Measurements from ENCODE around the gene CRYZL1.
"Not testable (repeated sequence)": the region's sequence is repeated elsewhere in the genome, so short reads cannot be mapped to it uniquely, and the experiment has no call there.

Gene CRYZL1

DNA sequence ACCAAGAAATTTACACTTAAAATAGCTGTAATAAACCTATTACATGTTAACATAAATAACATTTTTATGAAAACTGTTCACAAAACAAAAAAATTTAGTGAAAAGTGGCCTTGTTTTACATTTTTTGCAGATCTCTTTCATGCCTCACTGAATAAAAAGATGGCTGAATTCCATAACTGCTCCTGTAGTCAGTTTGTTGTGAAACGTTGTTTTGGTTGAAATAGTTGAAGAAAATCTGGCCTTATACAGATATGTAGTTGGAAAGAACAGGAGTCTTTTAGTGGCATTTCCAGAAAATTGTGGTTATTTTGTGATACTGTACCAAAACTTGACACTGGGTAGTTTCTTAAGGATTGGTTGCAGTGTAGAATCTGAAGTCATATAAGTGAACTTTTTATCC is 18.9 kb upstream of the CRYZL1 start:
- DNase-seq = no peak

DNA sequence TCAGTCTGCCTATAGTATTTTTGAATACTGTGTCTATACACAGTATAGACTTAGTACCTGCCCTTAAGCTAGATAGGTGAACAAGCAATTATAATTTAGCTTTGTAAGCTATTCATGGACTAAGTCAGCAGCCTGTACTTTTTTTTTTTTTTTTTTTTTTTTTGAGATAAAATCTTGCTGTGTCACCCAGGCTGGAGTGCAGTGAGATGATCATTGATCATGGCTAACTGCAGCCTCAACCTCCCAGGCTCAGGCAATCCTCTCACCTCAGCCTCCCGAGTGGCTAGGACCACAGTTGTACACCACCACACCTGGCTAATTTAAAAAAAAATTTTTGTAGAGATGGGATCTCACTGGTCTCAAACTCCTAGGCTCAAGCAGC is 18.0 kb upstream of the CRYZL1 start:
- no peak for DNase-seq

DNA sequence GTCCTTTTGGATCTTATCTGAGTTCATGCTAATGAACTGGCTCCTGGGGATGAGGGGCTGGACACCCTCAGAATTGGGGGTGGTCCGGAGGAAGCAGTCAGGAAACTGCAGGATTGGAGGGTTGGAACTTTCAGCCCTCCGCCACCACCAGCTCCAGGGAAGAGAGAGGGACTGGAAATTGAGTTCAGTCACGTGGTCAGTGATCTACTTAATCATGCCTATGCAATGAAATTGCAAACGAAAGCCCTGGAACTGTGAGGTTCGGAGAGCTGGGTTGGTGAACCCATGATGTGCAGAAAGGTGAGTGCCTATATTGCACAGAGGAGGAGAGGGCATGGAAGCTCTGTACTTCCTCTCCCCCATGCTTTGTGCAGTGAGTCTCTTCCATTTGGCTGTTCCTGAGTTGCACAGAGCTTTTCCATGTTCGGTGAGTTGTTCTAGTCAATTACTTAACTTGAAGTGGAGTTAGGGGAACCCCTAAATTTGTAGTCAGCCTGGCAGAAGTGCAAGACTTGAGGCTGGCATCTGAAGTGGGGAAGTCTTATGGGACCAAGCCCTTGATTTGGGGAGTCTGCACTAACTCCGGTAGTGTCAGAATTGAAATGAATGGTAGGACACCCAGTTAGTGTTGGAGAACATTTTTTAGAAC is 17.5 kb upstream of the CRYZL1 start:
- DNase-seq = no peak

DNA sequence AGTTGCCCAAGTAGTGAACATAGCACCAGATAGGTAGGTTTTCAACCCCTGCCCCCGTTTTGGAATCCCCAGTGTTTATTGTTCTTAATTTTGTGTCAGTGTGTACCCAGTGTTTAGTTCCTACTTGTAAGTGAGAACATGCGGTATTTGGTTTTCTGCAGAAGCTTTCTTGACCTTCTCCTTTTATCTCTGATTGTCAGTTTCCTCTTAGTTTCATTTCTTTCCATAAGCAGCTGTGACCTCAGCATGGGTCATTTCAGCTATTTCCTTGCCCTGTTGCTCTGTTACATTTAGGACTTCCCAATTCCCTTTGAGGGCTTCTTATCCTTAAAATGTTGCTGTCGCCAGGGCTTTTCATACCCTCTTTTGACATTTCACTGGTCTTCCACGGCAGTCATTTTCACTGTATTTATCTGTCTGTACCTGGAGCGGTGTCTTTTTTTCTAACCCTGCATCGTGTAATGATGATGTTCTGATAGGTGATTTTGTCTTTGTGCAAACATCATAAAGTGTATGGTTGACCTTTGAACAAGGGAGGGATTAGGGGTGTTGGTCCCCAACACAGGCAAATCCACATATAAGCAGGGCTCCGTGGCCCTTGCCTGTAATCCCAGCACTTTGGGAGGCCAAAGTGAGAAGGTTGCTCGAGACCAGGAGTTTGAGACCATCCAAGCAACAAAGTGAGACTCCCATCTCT is 15.7 kb upstream of the CRYZL1 start:
- DNase-seq = no peak

DNA sequence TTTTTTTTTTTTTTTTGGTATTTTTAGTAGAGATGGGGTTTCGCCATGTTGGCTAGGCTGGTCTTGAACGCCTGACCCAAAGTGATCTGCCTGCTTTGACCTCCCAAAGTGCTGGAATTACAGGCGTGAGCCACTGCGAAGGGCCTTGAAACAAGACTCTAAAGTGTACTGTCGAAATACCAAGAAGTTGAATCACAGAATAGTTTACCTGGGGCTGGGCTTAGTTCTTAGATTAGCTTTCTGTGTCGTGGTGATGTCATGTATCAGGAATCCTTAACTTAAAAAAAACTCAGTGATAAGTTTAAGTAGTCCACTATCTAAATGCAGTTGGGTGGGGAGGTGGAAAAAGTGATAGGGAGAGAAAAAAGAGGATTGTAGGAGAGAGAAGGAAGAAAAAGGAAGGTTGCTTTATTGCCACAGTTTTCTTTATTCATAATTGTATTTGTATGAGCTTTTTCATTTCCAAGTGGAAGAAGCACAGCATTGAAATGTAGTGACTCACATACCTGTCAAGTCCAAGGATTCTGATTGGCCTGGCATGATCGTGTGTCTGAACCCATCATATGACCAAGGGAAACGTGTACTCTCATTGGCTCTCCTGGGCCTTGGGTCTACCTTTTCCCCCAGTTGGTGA is 14.2 kb upstream of the CRYZL1 start:
- DNase-seq = no peak

DNA sequence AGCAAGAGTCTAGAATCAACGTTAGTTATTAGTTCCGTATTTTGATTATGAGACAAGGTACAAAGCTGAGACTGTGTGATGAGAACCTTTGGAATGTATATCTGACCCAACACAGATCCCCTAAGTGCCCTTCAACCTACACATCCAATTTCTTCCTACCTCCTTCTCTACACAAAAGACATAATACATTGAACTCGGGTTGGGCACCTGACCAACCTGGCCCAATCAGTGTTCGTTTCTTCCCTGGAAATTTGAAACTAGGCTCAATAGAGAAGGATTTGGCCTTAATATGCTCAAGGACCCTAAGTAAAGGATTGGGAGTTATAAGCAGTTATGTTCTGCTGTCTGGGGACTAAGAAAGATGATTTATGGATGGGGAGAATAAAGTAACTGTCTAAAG is 12.9 kb upstream of the CRYZL1 start:
- no peak for DNase-seq

DNA sequence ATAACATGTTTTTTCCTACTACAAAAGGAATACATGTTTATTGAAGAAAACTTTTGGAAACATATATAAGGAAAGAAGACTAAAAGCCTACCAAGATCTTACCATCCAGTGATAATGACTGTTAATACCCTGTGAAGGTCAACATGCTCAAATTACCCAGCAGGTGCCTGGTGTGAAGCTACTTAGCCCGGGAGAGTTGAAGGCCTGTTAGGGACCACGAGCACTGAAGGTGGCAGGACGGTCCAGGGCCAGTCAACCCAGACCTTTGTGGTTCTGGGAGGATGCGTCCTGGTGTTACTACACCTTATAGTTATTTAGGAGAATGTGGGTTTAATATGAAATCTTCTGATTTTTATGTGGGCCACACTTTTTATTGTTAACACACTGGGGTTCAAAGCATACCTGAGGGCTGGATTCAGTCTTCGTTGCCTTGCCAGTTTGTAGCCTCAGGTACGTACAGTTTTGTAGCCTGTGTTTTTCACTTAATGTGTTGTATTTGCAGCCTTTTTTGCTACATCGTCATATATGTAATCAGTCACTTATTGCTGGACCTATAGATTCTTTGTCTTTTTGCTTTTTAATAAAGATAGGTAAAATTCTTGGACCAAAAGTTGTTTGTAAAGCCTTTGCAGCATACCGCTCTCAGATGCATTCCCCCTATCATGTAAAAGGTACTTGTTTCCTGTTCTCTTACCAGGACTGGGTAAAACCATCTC is 10.6 kb upstream of the CRYZL1 start:
- DNase-seq = no peak

DNA sequence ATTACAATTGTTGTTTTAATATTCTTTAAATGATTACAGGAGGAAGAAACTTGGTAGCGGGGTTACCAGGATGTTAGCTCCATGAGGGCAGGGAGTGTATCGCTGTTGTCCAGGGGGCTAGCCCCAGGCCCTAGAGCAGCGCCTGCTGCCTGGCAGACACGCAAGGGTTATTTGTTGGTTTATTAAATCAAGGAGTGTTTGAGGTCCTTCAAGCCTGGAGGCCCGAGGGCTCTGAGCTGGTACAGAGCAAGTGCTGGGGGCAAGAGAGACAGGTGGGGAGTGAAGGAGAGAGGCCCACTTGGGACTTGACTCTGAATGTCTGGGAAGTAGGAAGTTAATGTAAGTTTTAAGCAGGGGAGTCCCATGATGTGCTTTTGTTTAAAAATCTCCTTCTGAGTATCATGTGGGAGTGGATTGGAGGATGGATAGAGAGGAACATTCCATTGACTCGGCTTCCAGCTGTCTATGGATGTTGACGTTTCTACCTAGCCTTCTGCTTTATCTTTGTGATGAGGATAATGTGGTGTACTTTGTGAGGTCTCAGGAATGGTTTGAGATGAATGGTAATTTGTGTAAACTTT is 9.5 kb upstream of the CRYZL1 start:
- no peak for DNase-seq

DNA sequence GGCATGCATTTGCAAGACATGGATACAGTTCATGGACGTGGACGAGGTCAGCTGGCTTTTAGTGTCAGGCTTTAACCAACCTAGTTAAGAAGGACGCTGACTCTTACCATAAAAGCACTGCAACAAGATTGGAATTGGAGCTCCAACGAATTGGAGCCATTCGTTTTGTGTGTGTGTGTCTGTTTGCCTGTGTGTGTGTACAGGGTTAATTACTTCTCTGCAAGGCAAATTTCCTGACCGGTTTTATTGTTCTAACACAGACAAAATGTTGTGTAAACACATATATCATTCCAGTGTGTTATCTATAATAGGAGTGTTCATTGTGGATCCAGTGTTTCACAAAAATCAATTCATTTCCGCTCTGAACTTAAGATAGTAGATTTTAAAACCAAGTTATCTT is 8.7 kb upstream of the CRYZL1 start:
- DNase-seq = no peak

DNA sequence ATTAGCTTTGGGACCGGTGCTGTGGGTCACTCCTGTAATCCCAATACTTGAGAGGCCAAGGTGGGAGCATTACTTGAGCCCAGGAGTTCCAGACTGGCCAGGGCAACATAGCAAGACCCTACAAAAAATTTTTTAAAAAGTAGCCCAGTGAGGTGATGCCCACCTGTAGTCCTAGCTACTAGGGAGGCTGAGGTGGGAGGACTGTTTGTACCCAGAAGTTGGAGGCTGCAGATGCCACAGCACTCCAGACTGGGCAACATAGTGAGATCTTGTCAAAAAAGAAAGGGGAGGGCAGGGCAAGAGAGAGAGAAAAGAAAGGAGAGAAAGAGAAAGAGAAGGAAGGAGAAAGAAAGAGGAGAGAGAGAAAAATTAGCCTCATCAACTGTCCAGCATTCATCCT is 7.0 kb upstream of the CRYZL1 start:
- no peak for DNase-seq

DNA sequence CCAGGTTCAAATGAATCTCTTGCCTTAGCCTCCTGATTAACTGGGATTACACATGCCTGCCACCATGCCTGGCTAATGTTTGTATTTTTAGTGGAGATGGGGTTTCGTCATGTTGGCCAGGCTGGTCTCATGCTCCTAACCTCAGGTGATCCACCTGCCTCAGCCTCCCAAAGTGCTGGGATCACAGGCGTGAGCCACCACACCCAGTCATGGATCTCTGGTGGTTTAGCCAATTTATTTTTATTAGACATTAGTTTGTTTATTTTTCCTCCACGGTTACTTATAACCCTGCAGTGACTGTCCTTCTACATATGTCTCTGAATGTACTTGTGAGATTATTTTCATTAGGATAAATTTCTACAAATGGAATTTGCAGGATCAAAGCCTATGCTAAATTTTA is 6.0 kb upstream of the CRYZL1 start:
- DNase-seq = no peak

DNA sequence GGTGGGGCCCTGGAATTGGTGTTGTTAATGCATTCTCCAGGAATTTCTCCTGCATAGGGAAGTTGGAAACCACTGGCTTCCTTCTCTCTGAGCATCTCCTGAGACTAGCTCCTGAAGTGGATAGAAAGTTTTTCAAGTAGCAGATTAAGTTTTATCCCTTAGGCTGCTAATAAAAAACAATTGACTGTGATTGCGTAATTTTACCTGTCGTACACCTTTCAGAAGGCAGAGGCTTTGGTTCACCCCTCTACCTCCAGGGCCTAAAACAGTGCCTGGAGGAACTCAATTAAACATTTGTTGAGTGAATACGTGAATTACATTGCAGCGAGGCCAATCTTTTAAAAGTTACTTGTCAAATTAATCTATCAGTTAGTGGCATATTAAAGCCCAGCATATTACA is 4.2 kb upstream of the CRYZL1 start:
- DNase-seq = no peak

DNA sequence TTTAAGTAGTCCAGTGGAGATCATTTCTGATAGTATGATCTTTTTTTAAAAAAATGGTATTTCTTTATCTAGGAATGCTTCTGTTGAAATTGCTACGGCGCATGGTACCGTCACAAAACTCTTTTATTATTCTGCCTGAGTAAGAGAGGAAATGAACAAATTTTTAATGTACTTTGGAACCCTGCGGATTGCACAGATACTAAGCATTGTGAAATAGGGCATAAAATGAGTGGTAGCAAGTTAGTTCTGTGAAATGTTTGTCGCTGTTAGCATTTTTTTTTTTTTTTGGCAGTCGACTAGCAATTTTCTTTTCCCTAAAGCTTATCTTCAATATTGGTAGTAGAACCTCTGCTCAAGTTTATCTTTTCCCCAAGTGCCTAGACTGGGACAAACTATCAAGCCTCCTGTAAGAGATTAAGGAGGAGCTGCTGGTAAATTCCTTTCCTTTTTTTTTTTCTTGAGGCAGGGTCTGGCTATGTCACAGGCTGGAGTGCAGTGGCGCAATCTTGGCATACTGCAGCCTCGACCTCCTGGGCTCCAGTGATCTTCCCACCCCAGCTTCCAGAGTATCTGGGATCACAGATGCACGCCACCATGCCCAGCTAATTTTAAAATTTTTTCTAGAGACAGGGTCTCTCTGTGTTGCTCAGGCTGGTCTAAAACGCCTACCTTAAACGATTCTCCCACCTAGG is 3.0 kb upstream of the CRYZL1 start:
- no peak for DNase-seq

DNA sequence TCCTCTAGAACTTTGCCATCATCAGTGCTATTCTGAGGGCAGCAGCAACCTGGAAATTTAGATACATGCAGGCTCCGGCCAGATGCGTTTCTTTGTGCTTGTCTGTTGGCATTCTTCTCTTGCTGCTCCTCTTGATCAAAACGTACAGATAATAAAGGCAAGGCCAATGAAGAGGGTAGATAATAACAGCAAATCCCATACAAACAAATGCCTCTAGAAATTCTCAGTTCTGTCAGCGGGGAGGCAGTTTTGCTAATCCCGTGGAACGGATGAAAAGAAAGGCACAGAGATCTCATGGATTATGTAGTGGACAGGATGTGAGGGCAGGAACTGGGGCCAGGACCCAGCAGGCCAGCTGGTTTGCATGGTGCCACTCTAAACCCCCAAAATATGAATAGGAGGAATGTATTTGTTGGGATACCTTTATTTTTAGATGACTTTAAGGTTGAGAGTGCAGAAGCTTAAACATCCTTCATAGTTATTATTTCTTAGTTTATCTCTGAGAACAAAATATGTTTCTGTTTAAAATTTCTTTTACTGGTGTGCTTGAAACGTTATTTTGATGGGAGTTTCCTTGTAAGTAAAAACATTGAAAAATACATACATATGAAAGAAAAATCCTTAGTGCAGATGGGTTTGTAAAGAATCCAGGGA is 2.2 kb upstream of the CRYZL1 start:
- no peak for DNase-seq

DNA sequence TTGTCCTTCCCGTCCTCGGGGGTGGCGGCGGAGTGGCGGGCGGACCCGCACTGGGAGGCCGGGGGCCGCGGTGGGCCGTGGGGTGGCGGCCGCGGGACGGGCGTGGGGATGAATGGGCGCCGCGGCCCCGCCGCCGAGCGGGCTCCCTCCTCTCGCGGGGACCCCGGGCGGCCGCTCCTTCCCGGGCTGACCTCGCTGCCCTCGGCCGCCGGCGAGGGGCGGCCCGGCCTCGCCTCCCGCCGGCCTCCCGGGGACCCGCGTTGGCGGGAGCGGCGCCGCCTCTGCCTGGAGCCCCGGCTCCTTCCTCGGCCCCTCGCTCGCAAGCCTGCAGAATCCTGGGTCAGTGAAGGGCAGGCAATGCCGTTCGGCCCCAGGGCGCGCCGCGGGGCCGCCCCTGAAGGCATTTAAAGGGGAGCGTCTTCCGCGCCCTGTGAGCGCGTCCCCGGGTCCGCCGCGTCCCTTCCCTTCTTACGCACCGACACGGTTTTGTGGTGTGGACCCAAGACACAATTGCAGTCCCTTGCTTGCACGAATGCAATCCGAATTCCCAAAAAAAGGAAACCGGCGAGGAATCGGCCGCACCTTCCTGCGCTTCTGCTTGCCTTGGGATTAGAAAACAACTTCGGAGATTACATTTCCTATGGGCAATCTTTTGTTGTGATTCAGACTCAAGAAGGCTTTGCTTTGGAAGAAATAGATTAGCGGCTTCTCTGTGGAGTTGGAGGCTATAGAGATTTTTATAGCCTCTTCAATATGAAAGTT is 1.5 kb upstream of the CRYZL1 start:
- DNase-seq = peak; percentile 69

DNA sequence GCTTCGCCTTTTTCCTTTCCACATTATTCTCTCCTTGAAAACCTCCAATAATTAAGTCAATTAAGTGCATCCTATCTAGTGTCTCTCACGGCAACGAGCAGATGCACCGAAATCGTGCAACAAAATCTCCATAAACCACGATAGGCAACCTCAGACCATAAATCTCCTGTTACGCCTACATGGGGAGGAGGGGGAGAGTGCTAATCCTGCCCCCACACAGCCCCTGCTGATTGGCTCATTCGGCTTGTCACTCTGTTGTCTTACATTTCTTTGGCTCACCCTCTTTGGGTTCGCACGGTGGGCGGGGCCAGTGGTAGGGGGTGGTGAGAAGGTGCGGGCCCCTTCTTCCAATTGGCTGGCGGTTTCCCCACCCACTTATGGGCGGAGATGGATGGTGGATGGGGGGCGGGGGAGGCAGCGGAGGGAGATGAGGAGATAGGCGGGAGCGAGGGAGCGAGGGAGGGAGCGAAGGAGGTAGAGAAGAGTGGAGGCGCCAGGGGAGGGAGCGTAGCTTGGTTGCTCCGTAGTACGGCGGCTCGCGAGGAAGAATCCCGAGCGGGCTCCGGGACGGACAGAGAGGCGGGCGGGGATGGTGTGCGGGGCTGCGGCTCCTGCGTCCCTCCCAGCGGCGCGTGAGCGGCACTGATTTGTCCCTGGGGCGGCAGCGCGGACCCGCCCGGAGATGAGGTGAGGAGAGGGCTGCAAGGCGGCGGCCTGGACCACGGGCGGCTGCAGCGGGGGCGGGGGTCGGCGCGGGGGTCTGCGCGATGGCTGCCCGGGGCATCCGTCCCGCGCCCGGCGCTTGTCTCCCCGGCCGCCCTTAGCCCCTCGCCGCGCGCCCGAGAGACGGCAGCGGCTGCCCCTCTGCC is 720 bp upstream of the CRYZL1 start, which contains the start of gene ITSN1:
TSS of gene ITSN1 (plus strand) at position 475 of the 869 bp plus-strand sequence. CDS start 76,328 bp downstream, outside the sequence.
- peak; percentile 99 for DNase-seq

DNA sequence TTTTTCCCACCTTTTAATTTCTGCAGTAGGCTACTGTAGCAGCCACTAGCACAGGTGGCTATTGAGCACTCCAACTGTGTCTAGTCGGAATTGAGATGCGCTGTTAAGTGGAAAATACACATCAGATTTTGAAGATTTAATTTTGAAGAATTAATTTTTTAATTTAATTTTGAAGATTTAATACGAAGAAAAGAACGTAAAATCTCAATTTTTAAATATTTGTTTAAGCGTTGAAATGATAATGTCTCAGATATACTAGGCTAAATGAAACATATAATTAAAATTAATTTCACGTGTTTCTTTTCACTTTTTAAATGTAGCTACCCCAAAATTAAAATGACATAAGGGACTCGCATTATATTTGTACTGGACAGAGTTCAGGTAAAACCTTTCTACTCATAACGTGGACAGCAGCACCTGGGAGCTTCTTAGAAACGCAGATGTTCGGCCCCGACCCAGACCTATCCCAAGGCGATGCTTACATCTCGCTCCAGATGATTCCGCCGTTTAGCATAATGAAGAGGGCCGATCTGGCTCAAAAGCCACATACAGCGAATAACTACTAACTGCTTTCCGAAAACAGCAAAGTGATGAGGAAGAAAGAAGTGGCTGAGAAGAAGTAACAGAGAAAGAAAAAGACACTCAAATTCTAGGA is 717 bp downstream of the CRYZL1 start:
- DNase-seq = no peak

DNA sequence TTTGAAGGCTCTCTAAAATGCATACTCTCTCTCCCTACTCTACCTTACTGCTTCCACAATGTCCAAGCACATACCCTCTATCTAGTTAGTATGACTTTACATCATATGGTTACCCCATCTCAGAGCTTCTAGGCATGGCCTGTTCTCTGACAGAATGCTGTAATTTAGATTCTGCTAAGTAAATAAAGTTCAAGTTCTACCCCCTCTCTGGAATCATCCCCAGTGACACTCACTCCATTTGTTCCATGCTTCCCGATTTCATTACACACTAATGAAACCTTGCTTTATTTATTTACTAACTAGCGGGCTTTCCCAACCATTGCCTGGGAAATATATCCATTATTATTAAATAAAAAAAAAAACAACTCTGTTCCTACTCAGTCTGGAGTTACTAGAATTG is 7.3 kb downstream of the CRYZL1 start:
- DNase-seq = no peak

DNA sequence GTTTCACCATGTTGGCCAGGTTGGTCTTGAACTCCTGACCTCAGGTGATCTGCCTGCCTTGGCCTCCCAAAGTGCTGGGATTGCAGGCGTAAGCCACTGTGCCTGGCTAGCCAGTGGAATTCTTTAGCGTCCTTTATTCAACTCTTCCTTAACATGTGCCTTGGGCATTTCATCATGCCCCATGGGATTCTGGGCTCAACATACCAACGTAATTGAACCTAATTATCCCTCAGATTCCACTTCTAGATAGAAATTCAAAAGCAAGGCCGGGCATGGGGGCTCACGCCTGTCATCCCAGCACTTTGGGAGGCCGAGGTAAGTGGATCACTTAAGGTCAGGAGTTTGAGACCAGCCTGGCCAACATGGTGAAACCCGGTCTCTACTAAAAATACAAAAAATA is 15.4 kb downstream of the CRYZL1 start:
- DNase-seq = not testable (repeated sequence)

DNA sequence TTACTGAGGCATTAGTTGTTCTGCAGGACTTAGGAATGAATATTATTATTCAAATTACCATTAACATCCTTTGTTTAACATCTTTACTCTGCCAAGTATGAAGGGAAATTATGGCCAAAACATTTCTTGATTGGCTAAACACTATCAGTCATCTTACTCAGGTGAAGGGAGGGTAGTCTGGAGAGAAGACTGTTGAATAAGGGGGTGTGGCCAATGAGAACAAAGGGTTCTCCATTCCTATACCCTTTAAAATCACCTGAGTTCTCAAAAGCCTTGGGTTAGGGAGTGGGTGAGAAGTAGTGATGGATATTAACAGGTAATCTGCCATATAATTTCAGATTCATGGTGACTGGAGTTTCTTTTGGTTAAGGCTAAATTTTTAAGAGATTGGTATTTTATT is 19.3 kb downstream of the CRYZL1 start:
- no peak for DNase-seq

Measured in activated CD8-positive, alpha-beta memory T cell treated with anti-CD3 and anti-CD28 coated beads for 24 hours (primary cell).